ENCODE results near the gene ERC2.

The ERC2 gene

DNA sequence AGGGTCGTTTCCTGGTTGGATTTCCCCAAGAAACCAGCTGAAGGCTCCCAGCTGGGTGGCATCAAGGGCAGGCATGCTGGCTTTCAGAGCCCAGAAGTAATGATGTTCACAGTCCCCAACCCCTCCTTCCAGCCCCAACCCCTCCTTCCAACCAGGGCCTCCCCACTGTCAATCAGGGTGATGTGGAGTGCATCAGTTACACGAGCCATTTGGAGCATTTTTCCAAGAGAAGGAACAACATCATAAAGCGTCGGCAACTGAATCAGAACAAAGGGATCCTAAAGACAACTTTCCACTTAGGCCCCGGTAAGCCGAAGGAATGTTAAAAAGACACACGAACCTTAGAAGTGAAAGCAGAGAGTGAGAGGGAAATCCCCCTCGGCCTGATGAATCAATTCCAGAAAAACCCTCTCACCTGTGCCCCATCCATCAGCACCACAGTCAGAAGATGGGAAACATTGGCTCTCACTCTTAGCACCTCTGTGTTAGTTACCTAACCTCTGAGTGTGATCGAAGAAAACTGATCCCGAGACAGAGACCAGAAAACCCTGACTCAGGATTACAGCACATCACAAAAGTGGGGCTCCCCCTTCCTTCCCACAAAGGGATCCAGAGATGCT is 880.0 kb downstream of the ERC2 start:
- no peak for DNase-seq (ENCODE audit: low spot score)

DNA sequence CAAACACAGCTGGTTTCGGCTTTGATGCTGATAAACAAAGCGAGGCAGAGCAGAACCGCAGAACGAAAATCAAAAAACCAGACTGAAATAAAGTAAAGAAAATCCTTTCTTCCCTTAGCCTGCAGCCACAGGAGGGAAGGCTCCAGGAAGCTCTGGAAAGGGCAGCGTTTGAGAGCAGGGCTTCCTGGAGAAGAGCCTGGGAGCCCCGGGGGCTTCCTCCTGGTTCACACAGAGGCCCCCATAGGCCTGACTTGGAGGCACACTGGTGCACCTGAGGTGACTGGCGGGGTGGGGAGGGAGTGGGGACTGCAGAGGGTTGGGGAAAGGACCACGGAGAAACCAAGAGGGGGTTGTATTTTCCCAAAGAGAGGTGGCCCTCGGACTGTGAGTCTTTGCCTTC is 882.4 kb downstream of the ERC2 start:
- no peak for DNase-seq (ENCODE audit: low spot score)

DNA sequence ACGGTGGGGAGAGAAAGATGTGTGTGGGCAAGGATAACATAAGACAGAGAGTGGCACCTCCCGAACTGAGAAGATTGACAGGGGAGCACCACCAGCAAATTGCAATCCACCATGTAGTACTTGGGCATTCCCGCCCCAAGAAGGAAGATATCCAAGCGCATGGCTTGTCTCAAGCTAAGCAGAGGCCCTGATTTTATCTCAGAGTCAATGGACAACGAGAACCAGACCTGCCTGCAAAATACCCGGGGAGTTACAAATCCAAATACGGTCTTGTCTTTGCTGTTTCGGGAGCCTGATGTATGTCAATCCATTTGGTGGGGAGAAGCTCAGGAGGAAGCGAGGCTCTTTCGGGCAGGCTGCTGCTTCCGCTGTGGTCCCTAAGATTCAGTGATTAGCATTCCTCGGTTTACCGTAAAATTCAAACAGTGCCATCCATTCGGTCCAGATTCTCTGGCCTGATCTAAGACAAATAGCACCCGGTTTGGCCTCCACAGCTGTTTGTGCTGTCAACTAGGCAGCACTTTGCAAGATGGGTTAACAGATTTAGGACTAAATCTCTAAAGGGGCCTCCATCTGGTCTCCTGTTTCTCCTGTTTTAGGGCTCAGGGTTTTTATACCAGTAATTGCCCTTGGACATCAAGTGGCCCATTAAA is 883.4 kb downstream of the ERC2 start:
- DNase-seq (ENCODE audit: low spot score), result no peak

DNA sequence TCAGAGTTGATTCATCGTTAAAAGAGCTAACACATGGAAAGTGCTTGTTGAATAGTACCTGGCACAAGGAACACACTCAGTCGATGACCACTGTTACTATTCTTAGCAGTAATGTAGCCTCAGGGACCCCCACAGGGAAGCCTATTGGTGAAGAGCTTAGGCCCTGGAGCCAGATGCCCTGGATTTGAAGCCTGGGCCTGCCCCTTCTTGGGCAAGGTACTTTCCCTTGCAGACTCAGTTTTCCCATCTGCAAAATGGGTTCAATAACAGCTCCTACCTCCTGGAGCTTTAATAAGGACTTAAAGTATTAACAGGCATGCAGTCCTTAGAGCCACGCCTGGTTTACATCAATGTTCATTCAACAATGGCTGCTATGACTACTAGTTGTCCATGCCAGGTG is 884.2 kb downstream of the ERC2 start:
- no peak for DNase-seq (ENCODE audit: low spot score)

DNA sequence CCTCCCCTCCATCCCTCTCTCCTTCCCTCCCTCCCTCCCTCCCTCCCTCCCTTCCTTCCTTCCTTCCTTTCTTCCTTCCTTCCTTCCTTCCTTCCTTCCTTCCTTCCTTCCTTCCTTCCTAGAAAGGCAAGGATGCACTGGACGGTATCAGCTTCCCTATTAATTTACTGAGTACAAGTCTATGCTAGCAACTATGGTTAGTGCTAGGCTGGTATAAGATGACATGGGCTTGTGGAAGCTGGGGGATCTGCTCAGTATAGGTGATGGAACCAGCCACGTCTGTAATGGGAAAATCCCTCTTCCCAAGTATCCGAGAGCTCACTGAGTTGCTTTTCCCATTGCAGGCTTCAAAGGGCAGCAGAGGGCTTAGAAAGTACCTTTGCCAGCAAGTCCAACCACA is 884.8 kb downstream of the ERC2 start:
- no peak for DNase-seq (ENCODE audit: low spot score)

DNA sequence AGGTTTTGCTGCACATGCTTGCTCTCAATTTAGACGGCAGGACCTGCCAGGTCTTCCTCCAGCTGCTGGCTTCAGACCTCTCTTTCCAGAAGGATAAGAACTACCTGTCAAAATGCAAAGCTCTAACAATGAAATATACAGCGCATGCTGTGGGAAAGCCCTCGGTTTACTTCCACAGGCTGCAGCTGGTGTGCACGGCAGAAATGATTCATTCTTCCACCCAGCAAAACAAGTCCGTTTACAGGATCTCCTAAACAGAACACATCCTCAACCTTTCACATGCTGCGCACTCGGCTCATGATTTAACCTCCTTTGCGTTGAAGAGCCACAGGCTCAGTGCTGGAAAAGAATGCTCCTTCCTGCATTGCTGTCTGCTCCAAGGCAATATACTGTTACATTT is 888.8 kb downstream of the ERC2 start:
- no peak for DNase-seq (ENCODE audit: low spot score)

DNA sequence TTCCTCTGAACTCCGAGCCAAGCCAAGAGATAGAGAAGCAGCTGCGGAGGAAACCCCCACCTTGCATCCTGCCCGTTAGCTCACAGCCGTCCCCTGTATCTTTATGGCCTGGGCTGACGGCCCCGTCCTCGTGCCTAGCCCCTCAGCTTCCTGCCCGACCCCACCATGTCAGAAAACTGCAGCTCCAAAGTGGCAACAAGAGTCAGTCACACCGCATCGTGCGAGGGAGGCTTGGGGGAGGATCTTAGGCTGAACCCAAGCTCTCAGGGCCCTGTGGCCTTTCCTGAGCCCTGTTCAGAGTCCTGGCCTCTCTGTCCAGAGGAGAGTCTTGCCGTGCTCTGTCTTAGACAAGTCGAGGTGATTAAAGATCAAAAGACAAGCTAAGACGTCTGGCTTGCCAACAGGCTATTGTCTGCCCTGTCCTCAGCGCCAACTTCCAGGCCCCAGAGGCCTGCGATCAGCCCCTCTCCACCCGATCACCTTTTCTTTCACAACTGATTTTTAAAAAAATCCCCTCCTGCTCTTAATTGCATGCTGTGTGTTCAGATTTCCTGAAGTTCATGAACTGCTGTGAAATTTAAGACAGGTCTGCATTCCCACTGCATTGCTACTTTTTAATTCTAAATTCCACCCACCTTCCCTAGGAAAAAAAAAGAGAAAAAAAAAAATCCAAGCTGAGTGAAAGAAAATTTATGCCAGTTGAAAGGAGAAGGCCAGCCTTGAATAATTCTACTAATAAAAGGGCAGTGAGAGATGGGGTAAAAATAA is 891.5 kb downstream of the ERC2 start:
- DNase-seq (ENCODE audit: low spot score), result no peak

DNA sequence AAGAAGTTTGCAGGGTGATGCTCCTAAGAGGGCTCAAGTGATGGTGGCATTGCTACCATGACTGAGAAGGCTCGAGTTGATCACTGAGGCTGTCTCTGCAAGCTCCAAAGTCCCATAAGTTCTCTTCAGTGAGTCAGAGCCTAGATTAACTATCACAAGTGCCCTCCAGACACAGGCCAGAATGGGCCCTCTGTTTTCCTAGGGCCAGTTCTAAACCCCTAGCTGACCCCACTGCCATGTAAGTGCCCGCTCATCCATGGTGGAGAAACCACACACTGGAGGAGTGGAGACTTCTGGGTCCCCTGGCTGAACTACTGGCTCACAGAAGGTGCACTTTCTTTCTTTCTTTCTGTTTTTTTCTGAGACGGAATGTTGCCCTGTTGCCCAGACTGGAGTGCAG is 893.6 kb downstream of the ERC2 start:
- no peak for DNase-seq (ENCODE audit: low spot score)

DNA sequence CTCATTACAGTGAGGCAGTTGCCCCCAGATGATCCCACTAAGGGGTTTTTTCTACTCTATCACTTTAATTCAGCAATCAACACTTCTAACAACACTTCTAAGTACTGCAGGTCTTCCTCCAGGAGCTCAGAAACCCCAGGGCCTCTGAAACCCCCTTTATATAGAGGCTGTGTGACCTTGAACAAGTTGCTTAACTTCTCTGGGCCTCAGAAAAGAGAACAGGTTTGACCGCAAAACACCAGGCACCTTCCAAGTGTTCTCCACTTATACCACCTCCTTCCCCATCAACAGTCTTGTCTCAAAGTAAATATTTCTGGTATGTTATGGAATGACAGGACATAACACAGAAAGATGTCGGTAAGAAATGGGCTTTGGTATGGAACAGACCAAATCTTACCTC is 895.5 kb downstream of the ERC2 start:
- no peak for DNase-seq (ENCODE audit: low spot score)

DNA sequence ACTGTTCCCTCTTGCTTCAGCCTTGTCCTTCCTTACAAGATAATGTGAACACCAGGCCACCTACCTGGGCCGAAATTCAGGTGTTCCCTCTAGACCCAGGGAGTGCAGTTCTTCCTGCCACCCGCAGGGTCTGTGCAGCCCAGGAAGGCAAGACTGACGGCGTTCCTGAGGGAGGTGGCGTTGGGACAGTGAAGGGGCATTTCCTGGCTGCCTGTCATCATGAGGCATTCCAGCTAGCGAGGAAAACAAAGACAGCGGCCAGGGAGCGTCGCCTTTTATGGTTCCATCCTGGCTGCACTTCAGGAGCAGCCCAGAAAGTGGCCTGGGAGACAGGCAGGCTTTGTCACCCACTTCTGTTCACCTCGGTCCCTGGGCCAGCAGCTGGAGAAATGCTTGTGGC is 896.4 kb downstream of the ERC2 start:
- DNase-seq (ENCODE audit: low spot score), result peak; percentile 43

DNA sequence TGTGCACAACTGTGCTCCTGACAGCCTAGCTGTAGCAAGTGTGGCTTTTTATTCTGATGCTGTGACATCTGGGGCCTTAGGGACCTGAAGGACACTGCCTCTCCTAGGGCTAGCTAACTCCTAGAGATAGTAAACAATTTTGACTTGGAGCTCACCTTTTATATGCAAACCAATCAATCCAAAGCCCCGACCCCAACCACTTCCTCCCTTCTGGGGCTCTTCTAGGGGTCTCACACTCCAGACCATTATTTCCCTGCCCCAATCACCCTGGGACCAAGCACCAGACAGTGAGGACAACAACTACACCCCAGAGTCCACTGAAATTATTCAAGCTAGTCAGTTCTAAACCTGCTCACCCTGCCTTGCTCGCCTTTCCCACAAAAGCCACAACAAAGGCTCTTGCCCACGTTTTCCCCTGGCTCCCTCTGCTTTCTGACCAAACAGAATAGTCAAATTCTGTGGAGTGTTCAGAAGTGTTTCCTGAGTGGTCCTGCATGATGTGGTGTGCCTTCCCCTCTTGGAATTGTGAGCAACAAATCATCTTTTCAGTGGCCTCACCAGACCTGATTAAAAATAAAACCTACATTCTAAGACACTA is 897.0 kb downstream of the ERC2 start:
- DNase-seq (ENCODE audit: low spot score), result no peak

DNA sequence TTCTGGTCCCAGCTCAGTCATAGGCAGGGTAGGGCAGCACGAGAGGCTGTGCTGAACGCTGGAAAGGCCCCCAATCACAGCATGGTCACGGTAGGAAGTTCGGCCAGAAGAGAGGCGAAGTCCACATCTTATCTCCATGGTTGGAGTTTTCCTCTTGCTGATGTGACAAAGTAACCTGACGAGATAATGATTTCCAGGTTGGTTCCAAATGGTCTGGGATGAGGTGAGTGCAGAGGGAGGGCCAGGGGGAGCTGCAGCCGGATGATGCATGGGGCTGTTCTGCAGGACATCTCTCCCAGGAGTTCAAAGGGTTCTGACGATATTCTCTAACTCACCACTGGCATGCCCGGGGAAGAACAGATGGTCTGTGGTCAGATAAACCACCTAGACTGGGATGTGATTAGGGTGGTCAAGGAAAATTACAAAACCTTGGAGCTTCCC is 898.0 kb downstream of the ERC2 start:
- DNase-seq (ENCODE audit: low spot score), result no peak

DNA sequence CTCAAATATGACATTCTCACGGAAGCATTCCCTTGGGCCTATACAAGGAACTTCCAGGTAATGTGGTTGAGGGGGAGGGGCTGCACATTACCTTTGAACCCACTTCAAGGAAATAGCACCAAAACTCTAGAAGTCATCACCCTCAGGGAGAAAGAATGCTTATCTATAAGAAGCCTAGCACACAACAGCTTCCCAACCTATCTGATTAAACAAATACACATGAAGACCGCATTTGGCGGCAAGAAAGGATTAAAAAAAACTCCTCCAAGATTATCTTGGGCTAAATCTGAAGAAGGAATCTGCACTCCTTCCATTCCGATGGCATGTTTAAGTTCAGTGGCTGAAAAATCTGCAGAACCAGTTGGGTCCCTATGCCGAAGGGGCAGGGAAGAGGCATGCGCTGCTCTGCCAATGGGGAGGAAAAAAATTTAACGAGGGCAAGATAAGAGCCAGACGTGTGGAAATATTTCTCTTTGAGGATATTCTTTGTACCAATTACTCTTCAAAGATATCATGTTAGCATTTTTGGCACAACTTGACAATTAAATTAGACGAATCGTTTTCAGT is 899.2 kb downstream of the ERC2 start:
- DNase-seq (ENCODE audit: low spot score), result no peak

DNA sequence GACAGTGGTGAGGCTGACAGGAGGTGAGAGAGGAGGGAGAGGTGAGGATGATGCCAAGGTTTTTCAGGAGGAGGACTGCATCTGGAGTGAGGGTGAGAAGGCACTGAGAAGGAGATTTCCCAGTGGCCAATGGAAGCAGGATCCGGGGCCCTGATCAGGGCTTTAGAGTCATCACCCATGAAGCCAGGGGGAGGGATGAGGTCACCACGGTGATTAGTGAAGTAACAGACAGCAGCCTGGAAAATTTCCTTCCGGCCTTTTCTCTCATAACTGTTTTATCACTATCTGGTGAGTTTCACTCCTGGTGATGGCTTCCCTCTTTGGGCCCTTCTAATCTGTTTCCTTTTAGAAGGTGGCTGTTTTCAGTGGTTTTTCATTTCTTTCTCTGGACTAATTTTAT is 900.7 kb downstream of the ERC2 start:
- no peak for DNase-seq (ENCODE audit: low spot score)

DNA sequence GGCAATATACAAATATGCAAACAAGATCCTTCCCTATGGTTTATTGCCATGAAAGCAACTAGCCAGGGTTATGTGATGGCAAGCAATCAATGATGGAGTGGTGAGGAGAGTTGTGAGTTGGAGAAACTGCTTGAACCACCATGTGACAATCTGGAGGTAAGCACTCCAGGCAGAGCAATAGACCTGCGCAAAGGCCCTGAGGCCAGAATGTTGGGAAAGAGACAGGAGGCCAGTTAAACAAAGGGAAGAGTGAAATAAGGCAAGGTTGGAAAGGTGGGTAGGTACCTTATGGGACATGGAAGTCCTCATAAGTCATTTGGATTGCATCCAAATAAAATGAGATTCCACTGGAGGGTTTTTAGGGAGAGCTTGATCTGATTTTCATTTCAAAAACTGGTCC is 901.1 kb downstream of the ERC2 start:
- DNase-seq (ENCODE audit: low spot score), result no peak

DNA sequence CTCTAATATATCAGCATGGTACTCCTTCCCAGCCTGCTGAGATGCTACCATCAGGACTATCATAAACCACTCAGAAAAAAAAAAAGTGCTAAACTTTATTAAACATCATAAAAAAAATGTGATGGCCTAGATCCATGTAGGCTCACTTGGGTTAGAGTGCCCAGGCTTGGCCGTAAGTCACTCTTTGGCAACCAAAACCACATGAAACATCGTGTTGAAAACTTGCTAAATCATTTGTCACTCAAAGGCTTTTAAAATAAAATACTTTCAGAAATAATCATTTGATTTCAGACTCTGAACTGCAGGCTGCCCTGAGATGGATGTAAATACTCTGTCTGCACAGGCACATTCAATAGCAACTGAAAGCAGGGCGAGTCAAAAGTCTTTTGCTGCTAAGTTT is 902.7 kb downstream of the ERC2 start:
- DNase-seq (ENCODE audit: low spot score), result no peak

DNA sequence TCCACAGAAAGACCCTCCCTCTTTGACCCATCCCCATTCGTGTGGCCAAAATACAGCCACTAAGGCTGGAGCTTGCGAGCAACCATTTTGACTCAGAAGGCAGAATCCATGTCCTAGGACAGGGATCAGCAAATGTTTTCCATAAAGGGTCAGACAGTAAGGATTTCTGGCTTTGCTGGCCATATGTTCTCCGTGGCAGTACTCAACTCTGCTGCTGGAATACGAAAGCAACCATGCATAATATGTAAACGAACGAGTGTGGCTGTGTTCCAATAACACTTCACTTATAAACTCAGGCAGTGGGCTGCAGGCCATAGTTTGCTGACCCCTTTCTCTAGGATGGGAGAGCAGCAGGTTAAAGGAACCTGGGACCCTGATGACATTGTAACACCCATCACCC is 903.5 kb downstream of the ERC2 start:
- DNase-seq (ENCODE audit: low spot score), result no peak

DNA sequence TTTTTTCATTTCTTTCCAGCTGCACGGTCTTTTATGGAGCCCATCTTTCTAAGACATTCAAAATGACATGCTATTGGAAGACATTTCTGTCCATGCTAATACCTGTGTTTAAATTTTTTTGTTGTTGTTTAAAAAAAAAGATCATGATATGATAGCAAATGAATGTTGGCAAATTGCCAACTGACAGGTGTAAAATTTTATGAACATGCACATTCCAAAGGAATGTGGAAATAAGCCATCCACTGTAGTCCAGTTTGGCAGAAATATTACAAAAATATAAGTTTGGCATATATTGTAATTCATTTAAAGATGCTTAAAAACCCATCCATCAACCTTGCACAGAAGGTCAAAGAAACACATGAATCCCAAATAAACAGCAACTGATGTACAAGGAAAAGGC is 905.6 kb downstream of the ERC2 start:
- DNase-seq (ENCODE audit: low spot score), result no peak

DNA sequence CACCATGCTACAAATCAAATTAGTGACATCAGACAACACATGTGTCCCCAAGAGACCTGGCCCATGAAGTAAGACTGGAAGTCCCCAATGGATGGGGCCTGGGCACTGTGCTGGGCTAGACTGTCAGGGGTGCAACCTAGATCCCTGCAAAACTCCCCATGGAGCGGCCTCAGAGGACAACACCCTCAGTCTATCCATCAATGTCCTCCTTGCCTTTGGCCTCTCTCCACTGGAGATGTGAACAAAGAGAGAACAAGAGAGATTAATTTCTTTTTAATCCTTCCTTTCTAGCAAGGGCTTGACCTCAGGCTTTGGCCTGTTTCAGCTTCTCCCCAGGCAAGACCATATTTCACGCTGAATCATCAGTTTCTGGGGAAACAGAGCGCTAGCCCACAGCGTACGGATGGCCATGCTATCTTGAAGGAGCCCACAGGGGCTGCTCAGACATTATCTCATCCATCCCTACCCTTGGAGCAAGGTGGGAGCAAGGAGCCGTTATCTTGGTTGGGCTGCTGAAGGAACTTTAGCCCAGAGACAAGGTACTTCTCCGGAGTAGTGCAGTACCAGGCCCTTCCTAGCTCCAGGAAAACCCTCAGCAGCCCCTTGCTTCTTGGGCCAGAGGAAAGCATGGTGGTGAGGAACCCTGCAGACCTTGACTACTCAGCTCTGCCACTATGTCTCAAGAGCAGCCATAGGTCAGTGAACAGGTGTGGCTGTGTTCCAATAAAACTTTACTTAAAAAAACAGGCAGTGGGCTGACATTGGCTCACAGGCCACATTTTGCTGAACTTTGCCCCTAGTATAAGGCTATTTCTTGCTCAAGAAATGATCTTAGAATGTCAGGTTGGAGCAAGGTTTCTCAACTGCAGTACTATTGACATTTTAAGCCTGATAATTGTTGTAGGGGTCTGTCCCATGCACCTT is 908.5 kb downstream of the ERC2 start:
- no peak for DNase-seq (ENCODE audit: low spot score)

DNA sequence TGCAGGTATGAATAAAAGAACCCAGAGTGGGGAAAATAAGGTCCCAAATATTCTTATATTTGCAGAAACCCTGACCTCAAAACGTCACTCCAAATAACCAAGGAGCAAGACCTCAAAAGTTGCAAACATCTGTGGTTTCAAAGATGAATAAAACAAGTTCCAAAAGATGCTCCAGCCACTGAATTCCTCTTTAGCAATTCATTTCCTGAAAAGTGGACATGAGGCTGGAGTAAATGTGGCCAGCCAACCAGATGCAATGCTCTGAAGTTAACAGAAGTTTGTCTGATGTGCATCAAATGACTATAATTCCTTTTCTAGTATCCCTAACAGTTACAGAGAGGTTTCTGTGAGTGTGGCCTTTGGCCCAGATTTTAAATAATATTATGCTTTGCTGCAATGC is 910.0 kb downstream of the ERC2 start:
- no peak for DNase-seq (ENCODE audit: low spot score)

DNA sequence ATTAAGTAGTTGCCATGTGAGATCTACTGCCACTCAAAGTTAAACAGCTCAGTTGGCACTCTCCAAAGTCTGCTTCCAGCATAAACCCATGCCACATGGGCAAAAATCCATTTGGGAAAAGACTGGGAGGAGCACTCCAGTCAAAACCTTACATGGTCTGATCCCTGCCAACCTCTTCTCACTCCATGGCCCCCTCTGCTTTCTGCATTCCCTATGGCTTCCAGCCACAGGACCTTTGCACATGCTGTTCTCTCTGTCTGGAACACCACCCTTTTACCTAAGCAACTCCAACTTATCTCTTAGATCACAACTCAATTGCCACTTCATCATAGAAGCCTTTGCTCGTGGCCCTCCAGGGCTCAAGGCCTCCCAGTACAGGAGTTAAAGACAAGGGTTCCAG is 910.7 kb downstream of the ERC2 start:
- DNase-seq (ENCODE audit: low spot score), result no peak

Measured in globus pallidus (tissue), 1 donor.